Smooth muscle cell (in vitro differentiated cells): ENCODE data around the gene TMED6. TPM values are rescaled to one million over a fixed set of nuclear protein-coding genes. Genes with fewer than 3 reads are reported as not detected.

Experiments
- DNase-seq: peaks from one replicate; lab custom pipeline; 2025; ENCODE audit not compliant: unreplicated experiment; lab: John Stamatoyannopoulos, UW
- H2AFZ ChIP-seq: fragments of 200-600 bp; sonication (generic); 2 replicates; pipeline ENCODE4 v1.6.0; 2016; ENCODE audit warnings: antibody characterized with exemption, low read depth, mild to moderate bottlenecking
- H3F3A ChIP-seq: fragments of 200-600 bp; sonication (generic); 2 replicates; pipeline ENCODE4 v1.6.0; 2017; ENCODE audit warnings: antibody characterized with exemption, low read depth
- H3K27ac ChIP-seq: fragments of 200-600 bp; sonication (generic); 2 replicates; pipeline ENCODE4 v1.5.1; 2016; ENCODE audit warnings: low read depth, mild to moderate bottlenecking
- H3K27me3 ChIP-seq: fragments of 200-600 bp; sonication (generic); 2 replicates; pipeline ENCODE4 v1.6.1; 2016; ENCODE audit warnings: low read depth, mild to moderate bottlenecking
- H3K36me3 ChIP-seq: fragments of 200-600 bp; sonication (generic); 2 replicates; pipeline ENCODE4 v1.5.1; 2016; ENCODE audit warnings: low read depth
- H3K4me1 ChIP-seq: fragments of 200-600 bp; sonication (generic); 2 replicates; pipeline ENCODE4 v1.5.1; 2016; ENCODE audit warnings: low read depth
- H3K4me2 ChIP-seq: fragments of 200-600 bp; sonication (generic); 2 replicates; pipeline ENCODE4 v1.6.0; 2016; ENCODE audit warnings: mild to moderate bottlenecking
- H3K4me3 ChIP-seq: fragments of 200-600 bp; sonication (generic); 2 replicates; pipeline ENCODE4 v1.5.1; 2016; ENCODE audit warnings: mild to moderate bottlenecking
- H3K79me2 ChIP-seq: fragments of 200-600 bp; sonication (generic); 2 replicates; pipeline ENCODE4 v1.6.0; 2016; ENCODE audit warnings: low read depth, mild to moderate bottlenecking
- H3K9ac ChIP-seq: fragments of 200-600 bp; sonication (generic); 2 replicates; pipeline ENCODE4 v1.6.0; 2016; ENCODE audit warnings: low read depth
- H3K9me3 ChIP-seq: fragments of 200-600 bp; sonication (generic); replicated peaks from 2 replicates; pipeline ENCODE4 v1.5.1; 2016; ENCODE audit warnings: low read depth
- H4K20me1 ChIP-seq: fragments of 200-600 bp; sonication (generic); 2 replicates; pipeline ENCODE4 v1.6.0; 2016; ENCODE audit warnings: low read depth
- CTCF ChIP-seq: fragments of 200-600 bp; sonication (generic); IDR thresholded peaks from 2 replicates; pipeline ENCODE4 v1.5.1; 2017; ENCODE audit warnings: borderline replicate concordance, mild to moderate bottlenecking, antibody characterized with exemption; ENCODE audit not compliant: insufficient read depth, poor library complexity, severe bottlenecking
- WGBS: methylation state at CpG from one replicate; pipeline ENCODE4 v1.1.7; 2016; ENCODE audit warnings: low lambda C conversion rate; 5-methylcytosine and 5-hydroxymethylcytosine counted together
- polyA plus RNA-seq: library from polyadenylated mRNA; unstranded; fragments of >200 nt; fragmentation: Nextera tagmentation; extraction: Ambion mirVana; gene quantifications from 2 replicates; pipeline ENCODE4 v1.2.1, GENCODE V29; 2016
- total RNA-seq: library from RNA; depleted of rRNA; stranded (reverse); fragments of >200 nt; gene quantifications from 2 replicates; pipeline ENCODE4 v1.2.3, GENCODE V29; 2014

Gene TMED6
- total and polyA plus RNA-seq, 2 experiments from 2014 or later = 0.23 to 0.27 TPM

GRCh38 chr16:69318911-69319289, 32.7 kb downstream of the TMED6 start:
- Histone ChIP-seq H3K27ac (no peak overlapping the region), H3K9me3 (no peaks in the 10 kb centered on the region), H3K4me2 (no peak overlapping the region), H3K9ac (no peak overlapping the region), H3K4me3 (no peak overlapping the region), H3K4me1 (no peaks in the 10 kb centered on the region), H3K27me3 (no peaks in the 10 kb centered on the region), H2AFZ (no peak overlapping the region), H3K79me2 (peaks cover 21% of the 10 kb centered on the region), H4K20me1 (peaks cover 39% of the 10 kb centered on the region), H3F3A (no peaks in the 10 kb centered on the region), H3K36me3 (no peaks in the 10 kb centered on the region)
- no peak for DNase-seq
- no peak for TF ChIP-seq CTCF
- WGBS = 95% methylated on average over 10 of the region's 10 CpGs

GRCh38 chr16:69318177-69318910, 33.2 kb downstream of the TMED6 start:
- H3K4me2 ChIP-seq = no peak overlapping the region
- no peak overlapping the region for H3K27ac ChIP-seq
- H3K79me2 ChIP-seq = peaks cover 27% of the 10 kb centered on the region
- no peak overlapping the region for H3K9ac ChIP-seq
- no peaks in the 10 kb centered on the region for H3K4me1 ChIP-seq
- no peak for TF ChIP-seq CTCF
- 98% methylated on average over 30 of the region's 30 CpGs for WGBS
- H2AFZ ChIP-seq = no peak overlapping the region
- no peaks in the 10 kb centered on the region for H3F3A ChIP-seq
- no peak for DNase-seq
- no peaks in the 10 kb centered on the region for H3K36me3 ChIP-seq
- H3K4me3 ChIP-seq = no peak overlapping the region
- H3K9me3 ChIP-seq = no peaks in the 10 kb centered on the region
- peaks cover 39% of the 10 kb centered on the region for H4K20me1 ChIP-seq
- no peaks in the 10 kb centered on the region for H3K27me3 ChIP-seq

GRCh38 chr16:69316595-69317034, 35.0 kb downstream of the TMED6 start:
- Histone ChIP-seq H3F3A (no peaks in the 10 kb centered on the region), H2AFZ (no peak overlapping the region), H4K20me1 (peaks cover 46% of the 10 kb centered on the region), H3K4me1 (peaks cover 8% of the 10 kb centered on the region), H3K36me3 (no peaks in the 10 kb centered on the region), H3K27me3 (no peaks in the 10 kb centered on the region), H3K27ac (no peak overlapping the region), H3K4me2 (no peak overlapping the region), H3K9me3 (no peaks in the 10 kb centered on the region), H3K79me2 (peaks cover 39% of the 10 kb centered on the region), H3K4me3 (no peak overlapping the region), H3K9ac (no peak overlapping the region)
- WGBS = 98% methylated on average over 17 of the region's 17 CpGs
- no peak for DNase-seq
- TF ChIP-seq CTCF = no peak
